ENCODE results near the gene ADAMTS2.

Gene ADAMTS2

DNA sequence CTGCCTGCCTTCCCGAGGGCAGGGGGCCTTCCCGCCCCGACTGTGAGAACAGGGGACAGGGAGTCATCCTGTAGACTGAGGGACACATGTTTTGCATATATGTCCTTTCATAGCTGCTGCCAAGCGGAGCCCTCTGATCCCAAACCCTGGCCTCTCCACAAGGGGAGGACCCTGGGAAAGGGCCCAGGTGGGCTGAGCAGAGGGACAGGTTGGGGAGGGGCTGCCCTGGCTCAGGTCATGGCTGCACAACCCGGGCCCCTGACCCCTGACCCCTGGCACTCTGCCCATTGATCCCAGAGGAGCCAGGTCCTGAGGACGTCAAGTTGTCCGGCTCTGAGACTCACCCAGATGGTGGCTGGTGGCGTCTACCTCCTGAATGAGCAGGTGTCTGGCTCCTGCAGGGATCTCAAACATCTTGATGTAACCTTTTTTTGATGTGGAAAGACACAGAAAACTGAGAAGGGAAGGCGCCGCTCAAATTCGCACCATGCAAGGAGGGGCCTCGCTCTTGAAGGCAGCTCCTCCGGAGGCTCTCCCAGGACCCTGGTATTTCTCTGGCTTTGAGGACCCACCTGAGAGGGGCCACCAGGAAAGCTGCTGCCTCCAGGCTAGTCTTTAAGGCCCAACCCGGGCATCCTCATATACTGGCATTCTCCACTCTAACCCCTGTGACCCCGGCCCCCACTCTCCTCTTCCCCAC lies 213.2 kb downstream of the ADAMTS2 start:
- DNase-seq: no peak

DNA sequence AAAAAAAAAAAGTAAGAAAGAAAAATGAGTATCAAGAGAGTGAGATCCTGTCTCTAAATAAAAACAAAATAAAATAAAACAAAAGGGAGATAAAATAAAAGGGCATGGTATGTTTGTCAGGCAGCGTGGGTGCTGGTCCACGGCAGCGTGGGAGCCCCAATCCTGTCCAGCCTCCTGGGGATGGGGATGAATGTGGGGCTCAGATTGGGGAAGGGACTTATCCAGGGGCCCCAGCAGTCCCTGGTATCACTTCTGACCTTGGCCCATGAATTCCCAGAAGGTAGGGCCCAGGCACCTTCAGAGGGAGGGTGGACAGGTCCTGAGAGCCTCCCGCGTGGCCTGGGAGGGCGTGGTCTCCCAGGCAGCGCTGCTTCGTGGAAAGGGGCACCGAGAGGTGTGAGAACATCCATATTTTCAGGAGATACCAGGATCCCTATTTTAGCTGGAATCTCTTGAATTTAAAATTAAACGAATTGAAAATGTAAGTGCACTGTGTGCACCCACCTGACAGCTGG lies 213.9 kb downstream of the ADAMTS2 start:
- DNase-seq: no peak

DNA sequence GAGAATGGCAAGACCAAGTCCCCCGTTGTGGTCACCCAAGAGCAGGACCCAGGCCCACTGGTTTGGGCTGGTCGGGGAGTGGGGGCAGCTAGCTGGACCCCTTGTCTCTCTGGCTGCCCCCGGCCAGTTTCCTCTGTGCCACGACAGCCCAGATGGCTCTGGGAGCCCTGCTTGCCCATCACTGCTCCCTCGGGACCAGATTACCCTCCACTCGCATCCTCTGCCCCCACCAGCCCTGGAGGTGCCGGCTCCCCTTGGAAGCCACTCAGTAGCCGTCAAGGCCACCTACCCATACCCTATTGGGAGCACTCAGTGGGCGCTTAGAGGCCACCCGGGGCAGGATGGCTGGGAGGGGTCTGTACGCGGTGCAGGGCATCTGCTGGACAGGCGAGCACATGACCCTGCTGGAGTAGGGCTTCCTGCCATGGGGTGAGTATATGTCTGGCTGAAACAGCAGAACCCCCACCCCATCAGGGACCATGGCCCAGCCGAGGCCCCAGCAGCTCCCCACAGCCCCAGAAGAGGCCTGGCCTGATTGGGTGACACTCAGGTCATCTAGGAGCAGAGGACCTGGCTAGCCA lies 215.1 kb downstream of the ADAMTS2 start:
- no peak for DNase-seq

DNA sequence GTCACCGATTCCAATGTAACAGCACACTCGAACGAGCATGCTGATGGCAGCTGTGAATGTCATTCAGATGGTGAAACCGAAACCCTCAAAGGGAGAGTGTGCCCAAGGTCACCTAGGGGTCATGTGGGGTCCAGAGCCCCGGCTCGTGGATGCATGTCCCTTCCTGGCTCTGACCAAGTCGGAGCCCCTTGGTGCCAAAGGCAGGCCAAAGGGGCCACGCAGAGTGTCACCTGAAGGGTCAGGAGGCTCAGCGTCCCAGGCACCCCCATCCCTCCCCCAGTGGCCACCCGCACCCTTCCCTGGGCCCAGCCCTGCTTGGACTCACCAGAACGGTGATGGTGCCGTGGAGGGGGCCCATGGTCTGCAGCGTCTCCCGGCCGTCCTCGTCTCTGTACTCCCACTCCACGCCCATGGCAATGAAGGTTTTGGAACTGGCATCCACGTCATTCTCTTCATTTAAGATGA lies 215.6 kb downstream of the ADAMTS2 start:
- no peak for DNase-seq

DNA sequence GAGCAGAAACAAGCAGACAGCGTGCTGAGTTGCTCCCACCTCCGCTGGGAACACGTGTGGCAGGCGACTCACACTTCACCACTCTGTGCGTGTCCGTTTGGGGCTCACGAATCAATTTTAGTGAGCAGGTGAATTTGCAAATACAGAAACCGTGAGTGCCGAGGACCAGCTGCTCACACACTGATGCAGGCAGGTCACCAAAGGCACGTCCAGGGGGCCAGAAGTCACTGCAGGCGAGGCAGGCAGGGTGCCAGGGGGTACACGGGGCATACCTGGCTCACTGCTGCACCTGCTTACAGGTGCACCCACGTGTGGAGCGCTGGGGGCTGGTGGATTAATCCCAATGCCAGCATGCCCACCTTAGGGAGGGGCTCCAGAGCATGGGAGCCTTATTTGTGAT lies 216.3 kb downstream of the ADAMTS2 start:
- no peak for DNase-seq

DNA sequence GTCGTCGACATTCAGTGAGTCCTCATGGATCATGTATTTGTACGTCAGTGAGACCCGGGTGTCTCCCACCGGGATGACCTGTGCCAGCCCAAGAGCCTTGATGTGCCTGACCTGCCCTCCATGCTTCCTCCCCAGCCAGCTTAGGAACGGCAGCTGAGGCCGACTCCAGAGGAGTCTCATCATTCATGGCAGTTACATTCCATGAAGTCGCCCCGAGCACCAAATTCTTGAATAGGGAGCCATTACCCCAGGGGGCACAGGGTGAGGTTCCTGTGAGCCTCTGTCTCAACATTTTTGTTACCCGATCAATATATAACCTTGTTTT lies 217.3 kb downstream of the ADAMTS2 start:
- no peak for DNase-seq

DNA sequence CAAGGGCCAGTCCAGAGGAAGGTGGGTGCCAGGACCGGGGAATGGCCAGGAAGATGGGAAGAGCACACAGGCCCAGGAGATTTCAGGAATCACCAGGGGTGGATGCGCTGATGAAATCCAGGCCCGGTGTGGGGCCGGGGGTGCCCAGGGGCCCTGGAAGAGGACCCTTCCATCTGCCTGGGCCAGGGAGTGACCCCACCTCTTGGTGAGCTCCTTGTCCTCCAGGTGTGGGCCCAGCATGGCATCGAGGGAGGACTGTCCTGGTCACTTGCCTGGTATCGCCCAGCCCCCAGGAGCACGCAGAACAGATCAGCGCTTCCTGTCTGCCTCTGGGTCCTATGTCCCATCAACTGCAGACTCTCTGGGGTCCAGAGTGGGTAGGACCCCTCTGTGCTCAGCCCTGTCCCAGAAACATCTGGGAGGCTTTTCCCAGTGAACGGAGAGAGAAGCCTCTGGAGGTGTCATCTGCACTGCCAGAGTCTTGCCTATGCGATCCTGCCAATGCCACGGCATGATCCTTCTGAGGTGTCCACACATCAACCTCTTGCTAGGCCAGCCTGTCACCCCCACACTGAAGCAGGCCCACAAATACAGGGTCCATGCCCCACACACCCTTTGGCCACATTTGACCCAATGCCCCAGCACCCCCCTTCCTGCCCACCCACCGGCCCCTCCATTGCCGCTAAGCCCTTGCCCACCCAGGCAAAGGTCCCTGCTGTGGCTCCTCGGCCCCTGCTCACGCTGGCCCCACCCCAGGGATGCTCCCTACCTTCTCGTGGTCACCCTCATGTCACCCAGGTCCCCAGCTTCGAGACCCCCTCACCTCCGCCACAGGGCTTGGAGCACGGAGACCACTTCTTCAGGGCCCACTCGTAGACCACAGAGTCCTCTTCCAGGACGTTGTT lies 217.9 kb downstream of the ADAMTS2 start:
- DNase-seq: no peak

DNA sequence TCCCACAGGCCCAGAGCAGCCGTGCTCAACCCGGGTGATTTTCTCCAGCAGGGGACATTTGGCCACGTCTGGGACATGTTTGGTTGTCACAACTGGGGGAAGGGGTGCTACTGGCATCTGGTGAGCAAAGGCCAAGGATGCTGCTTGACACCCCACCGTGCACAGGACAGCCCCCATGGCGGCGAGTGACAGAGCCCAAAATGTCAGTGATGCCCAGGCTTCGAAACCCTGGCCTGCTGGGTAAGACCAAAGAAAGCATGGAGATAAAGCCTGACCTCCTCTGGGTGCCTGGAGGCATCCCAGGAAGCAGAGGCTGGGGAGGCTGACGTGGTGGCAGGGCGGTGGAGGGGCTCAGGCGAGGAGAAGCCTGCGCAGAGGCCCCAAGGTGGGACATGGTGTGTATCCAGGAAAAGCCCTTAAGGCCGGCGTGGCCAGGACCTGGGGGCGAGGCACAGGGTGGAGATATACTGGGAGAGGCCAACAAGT lies 218.7 kb downstream of the ADAMTS2 start:
- no peak for DNase-seq

DNA sequence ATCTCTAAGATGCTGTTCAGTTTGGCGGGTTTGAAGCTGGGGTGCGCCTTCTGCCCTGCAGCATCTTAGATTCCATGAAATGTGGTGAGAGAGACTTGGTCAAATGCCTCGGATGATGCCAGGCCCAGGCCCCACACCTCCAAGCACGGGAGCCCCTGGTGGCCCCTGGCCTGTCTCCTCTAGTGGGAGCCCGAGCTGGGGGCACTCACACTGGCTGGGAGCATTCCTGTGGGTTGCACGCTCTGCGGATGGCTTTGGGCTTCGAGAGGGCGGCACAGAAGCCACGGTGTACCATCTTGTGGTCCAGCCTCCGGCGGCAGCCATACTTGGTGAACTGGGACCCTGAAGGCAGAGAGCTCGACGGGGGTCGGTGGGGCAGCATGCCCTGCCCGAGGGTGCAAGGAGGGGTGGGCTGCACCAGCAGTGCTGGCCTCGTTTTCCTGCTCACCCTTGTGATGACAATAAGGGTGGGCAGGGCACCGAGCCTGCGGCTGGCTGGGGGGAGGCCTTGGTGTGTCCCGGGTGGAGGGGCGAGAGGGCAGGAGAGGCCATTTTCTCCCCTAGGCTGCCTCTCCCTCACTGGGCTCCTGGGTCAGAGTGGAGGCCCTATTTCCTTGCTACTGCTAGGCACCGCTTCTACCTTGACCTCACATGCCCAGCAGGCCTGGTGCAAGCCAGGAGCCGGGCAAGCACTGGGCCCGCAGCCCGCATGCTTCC lies 219.3 kb downstream of the ADAMTS2 start:
- DNase-seq: no peak

DNA sequence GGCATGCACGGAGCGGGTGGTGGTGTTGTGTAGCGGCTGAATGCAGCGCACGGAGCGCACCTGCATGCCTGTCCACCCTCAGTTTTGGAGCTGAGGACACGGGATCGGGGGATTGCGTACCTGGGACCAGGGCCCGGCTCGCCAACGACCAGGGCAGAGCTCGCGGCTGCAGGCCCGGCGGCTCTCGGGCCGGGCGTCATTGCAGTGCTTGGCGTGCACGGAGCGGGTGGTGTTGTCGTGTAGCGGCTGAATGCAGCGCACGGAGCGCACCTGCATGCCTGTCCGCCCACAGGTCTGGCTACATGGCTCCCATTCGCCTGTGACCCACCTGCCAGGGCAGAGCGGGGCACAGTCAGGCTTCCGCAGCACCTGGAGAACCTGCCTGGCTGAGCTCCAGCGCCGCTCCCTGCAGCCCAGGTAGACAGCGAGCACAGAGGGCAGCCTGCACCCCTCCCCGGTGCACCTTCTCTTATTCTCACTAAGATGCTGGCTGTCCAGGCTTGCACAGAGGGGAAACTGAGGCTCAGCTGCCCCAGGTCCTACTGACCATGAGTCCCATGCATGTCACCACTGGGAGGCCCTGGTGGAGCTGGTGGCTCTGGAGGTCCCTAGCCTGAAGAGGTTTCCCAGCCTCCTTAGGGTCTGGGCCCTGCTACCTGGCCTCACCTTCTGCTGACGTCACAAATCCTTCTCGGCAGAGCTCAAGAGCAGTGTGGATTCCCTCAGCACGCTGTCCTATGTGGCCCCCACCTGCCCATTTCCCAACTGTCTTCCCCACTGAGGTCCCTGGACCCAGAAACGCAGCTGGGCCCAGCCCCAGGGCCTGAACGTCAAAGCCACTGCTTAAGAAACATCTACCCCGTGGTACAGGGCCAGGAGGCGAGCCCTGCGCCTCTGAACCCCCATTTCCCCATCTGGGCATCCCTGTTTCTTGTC lies 220.1 kb downstream of the ADAMTS2 start:
- no peak for DNase-seq

DNA sequence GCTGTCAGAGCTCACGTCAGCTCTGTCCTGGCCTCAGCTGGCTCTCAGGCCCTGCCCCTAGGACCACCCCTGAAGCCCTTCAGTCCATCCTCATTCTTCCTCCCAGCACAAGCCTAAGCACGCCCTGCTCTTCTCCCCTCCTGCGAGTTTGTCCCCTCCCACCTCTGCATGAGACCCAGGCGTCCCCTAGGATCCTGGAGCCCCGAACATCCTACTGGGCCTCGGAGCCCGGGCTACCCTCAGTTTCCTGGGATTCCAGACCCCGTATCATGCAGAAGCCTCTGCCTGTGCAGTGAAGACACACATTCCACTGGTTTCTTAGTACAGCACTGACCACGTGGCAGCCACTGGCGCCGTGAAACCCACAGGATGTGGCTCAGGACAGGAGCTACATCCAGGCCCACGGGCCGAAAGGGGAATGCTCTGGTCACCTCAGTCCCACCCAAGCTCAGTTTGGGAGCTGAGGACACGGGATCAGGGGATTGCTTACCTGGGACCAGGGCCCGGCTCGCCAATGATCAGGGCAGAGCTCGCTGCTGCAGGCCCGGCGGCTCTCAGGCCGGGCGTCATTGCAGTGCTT lies 220.9 kb downstream of the ADAMTS2 start:
- no peak for DNase-seq

DNA sequence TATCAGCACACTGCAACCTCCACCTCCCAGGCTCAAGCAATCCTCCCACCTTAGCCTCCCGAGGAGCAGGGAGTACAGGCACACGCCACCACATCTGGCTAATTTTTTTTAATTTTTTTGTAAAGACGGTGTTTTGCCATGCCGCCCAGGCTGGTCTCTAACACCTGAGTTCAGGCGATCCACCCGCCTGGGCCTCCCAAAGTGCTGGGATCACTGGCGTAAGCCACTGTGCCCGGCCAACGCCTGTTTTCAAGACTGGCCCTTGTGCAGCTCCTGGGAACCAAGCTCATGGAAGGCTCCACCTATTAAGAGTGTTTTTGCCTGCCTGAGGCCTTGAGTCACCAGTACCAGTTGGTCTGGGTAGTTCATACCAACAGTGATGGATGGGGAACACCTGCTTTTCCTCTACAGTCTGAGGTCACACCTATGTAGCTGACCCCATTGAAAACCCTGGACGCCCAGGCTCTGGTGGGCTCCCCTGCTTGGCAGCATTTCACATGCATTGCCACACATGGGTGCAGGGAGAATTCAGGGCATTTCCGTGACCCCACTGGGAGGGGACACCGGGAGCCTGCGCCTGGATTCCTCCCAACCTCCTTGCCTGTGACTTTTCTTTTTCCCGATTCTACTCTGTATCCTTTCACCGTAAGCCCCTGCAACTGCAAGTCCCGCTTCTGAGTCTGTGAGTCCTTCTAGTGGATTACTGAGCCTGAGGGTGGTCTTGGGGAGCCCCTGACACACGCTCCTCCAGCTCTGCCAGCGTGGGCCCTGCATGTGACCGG lies 221.6 kb downstream of the ADAMTS2 start:
- DNase-seq: no peak

DNA sequence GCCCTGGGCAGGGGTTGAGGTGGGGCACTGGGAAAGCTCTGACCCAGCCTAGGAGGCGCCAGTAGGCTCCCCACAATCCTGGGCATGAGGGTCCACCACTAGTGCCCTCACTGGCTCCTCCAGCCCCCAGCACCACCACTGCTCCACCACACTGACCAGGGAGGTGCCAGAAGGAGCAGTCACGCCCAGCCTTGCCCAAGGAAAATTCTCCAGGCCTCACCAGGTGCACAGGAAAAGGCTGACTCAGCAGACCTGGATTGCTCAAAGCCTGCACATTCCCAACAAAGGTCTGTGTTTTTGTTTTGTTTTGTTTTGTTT lies 222.2 kb downstream of the ADAMTS2 start:
- no peak for DNase-seq

DNA sequence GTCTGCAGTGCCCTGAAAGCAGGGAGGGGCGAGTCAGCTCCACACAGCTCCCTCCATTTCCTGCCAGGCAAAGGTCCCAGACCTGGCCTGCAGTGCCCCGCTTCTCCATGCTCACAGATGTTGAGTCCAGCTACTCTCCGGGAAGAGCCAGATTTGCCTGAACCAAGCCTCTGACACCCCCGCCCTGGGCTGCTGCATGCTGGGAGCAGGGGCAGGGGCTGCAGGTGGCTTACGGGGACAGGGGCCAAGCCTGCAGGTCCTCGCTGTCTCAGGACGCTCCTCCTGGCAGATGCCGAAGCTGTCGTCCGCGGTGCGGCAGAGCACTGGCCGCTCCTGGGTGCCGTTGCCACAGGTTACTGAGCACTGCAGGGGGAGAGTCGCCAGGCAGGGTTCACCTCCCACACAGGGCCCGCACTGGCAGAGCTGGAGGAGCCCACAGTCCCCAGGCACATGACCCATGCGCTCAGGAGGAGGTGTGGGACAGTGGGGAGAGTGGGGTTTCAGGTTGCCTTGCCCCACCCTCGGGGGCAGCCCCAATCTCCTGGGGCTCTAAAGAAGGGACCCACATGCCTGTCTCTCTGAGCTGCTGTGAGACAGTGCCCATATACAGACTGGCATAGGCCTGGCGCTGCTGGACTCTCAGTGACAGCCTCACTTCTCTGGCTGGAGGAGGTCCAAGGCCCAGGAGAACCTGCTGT lies 222.7 kb downstream of the ADAMTS2 start:
- DNase-seq: no peak

DNA sequence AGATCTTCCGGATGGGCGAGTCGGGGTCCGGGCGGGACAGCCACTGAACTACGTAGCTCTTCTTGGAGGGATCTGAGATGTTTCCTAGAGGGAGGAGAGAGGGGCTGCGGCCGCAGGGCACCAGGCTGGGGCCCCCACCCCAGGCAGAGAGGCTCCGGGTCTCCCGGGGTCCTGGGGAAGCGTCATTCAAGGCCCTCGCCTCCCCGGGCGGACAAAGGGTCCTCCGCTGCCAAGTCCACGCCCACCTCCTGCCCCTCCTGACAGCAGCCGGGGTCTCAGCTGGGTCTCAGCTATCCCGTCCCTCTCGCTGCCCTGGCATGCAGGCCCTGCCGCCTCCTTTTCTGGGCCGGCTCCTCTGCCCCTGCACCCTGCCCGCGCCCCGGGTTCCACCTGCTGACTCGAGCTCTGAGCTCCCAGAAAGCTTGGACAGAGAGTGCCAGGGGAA lies 223.6 kb downstream of the ADAMTS2 start:
- no peak for DNase-seq

DNA sequence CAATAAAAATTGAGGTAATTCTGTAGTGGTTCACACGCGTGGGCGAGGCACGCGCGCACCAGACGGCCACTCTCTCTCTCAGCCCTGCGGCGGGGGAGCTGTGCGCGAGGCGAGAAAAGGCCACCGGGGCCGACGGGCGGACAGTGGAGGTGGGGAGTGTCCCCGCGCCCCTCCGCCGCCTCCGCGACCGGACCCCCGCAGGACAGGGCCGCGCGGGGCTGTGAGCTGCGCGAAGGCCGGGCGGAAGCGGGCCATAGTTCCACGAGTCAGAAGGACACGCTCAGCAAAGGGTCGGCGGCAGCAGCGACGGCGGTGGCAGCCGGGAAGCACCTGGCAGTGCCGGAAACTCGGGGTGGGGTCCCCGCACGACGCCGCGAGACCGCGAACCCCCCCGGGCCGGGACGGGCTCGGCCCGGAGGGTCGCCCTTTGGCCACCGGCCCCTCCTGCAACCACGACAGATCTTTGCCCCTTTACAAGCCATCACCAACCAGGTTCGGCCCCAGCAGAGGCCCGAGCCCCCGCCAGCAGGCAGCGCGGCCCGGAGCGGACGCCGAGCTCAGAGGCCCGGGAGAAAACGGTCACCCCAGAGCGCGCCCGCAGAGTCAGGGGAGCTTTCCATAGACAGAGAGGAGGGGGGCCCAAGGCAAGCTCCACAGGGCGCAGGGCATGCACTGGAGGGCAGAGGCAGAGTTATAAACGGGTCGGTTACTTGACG lies 224.2 kb downstream of the ADAMTS2 start:
- no peak for DNase-seq

DNA sequence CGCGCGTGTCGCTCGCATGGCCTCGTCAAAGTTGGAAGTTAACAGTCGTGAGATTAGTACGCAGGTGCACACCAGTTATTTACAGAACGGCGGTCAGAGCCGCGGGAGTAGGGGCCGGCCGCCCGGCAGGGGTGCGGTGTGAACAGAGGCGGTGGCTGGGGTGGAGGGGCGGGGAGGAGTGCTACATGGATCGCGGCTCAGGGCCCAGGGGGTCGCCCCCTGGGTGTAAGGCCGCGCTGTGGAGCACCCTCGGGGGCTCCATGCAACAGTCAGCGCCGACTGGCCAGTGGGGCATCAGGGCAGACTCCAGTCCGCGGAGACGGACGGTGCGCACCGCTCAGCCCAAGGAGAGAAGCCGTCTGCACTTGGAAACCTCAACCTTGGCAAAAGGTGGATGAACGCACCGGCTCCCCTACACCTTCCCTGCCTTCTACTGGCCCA lies 224.8 kb downstream of the ADAMTS2 start:
- no peak for DNase-seq

DNA sequence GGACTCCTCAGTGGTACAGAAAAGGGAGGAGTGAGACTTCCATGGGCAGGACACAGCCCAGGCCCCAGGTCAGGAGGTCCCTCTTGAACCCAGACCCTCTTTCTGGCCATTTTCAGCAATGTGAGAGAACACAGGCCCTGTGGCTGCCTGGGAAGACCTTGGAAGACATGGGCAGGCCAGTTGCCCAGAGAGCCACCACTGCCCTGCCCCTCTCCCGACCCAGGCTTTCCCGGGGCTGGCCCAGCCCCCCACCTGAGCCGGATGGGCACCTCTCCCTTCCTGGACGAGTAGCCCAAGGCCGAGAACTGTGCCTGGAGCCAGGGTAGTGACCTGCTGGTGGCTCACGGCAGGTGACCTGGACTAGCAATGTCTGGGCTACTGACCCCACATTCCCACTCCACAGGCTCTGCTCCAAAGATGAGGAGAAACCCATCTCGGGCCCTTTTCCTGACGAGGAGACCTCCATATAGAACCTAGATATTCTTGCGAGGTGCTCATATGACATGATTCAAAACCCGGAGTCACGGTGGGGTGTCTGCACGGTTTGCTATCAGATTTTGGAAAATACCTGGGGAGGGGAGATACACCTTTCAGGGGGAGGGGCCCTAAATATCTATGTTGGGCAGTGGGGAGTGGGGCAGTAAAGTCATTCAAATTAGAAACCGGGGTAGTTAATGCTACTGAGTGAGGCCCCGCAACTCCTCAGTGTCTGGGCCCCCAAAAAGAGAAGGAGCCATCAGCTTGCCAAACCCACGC lies 225.7 kb downstream of the ADAMTS2 start:
- DNase-seq: no peak
